ENCODE measurements around the gene DDX10. TPM values are rescaled to one million over a fixed set of nuclear protein-coding genes. Genes with fewer than 3 reads are reported as not detected.

DDX10 gene
- total and polyA plus RNA-seq, 2 experiments from 2014 or later, result 32.4 to 37.8 TPM

GRCh38 chr11:108891143-108891542 is 226.3 kb downstream of the DDX10 start (continued):
- TF ChIP-seq ZNF462 (CRISPR knock-in tag; IDR thresholded peaks at IDR 0.05) (no peak), JUNB (IDR thresholded peaks at IDR 0.05; ENCODE audit: unreplicated experiment) (no peak), STAT1 (IDR thresholded peaks at IDR 0.05; ENCODE audit: unreplicated experiment) (no peak), NANOG (IDR thresholded peaks at IDR 0.05; ENCODE audit: borderline replicate concordance) (no peak), EZH2phosphoT487 (IDR thresholded peaks at IDR 0.05; ENCODE audit: unreplicated experiment) (no peak)

- no peak for TF ChIP-seq ETS1 (IDR thresholded peaks at IDR 0.05)
- no peak for TF ChIP-seq EZH2 (IDR thresholded peaks at IDR 0.05; ENCODE audit: low read depth, unreplicated experiment)
- peak in 1 of 2 experiments; percentile 15; a peak in 1 of 4 replicates for TF ChIP-seq CTCF (conservative IDR thresholded peaks at IDR 0.05; ENCODE audit: low read depth in 2 of 2)
- no peak for TF ChIP-seq ZNF331 (CRISPR knock-in tag; IDR thresholded peaks at IDR 0.05; ENCODE audit: low read depth)
- TF ChIP-seq NANOG (IDR thresholded peaks at IDR 0.05; ENCODE audit: borderline replicate concordance), result no peak
- H3K4me1 ChIP-seq (ENCODE audit: insufficient read depth), result peaks cover 44% of the 10 kb centered on the region
- peaks cover 2% of the 10 kb centered on the region; the same call in 2 of the 3 replicates for H3K36me3 Mint-ChIP-seq (ENCODE audit: low read depth)
- no peaks in the 10 kb centered on the region for H4K20me1 ChIP-seq (replicated peaks; ENCODE audit: insufficient read depth)
- no peak for DNase-seq (ENCODE audit: low spot score)
- no peaks in the 10 kb centered on the region for H3K9me2 ChIP-seq (ENCODE audit: insufficient read depth)
- H3F3A ChIP-seq (replicated peaks; ENCODE audit: low read depth), result no peaks in the 10 kb centered on the region
- peak; percentile 51; the same call in 2 of the 3 replicates for ATAC-seq
- H3K36me3 ChIP-seq (ENCODE audit: insufficient read depth), result no peaks in the 10 kb centered on the region
- no peaks in the 10 kb centered on the region for H3K27me3 ChIP-seq (ENCODE audit: insufficient read depth)
- no peak overlapping the region for H3K27ac Mint-ChIP-seq
- no peak overlapping the region for H2AFZ ChIP-seq
- H3K79me2 ChIP-seq (replicated peaks; ENCODE audit: insufficient read depth), result no peaks in the 10 kb centered on the region
- no peak overlapping the region for H3K4me3 ChIP-seq
- H3K4me3 Mint-ChIP-seq, result no peak overlapping the region
- H3K27ac ChIP-seq (ENCODE audit: low read depth), result no peak overlapping the region
- peaks cover 2% of the 10 kb centered on the region; the same call in 1 of the 3 replicates for H3K9me3 Mint-ChIP-seq
- H3K4me2 ChIP-seq, result no peak overlapping the region
- peaks cover 65% of the 10 kb centered on the region for H3K4me1 Mint-ChIP-seq
- H3K27me3 Mint-ChIP-seq (ENCODE audit: insufficient read depth, low read depth, poor library complexity), result peaks cover 3% of the 10 kb centered on the region
Measured at GRCh38 chr11:108891909-108892511, 227.1 kb downstream of the DDX10 start.
